GM19025 (cell line): Measurements from ENCODE around the gene MDGA2.
"Not testable (repeated sequence)": the region's sequence is repeated elsewhere in the genome, so short reads cannot be mapped to it uniquely, and the experiment has no call there.

Source experiments
- ATAC-seq: cut with Tn5 transposase; IDR thresholded peaks from one replicate; pipeline ENCODE4 v1.9.1; 2021; ENCODE audit warnings: mild to moderate bottlenecking, low read depth, moderate library complexity; ENCODE audit not compliant: unreplicated experiment

Gene MDGA2

GRCh38 chr14:47179906-47180305 is 495.5 kb downstream of the MDGA2 start:
- ATAC-seq, result no peak

GRCh38 chr14:47171896-47172295 is 503.5 kb downstream of the MDGA2 start:
- ATAC-seq, result not testable (repeated sequence)

- no peak for ATAC-seq
Measured at GRCh38 chr14:47167402-47167801, 508.0 kb downstream of the MDGA2 start.

- no peak for ATAC-seq
Measured at GRCh38 chr14:47155395-47155794, 520.0 kb downstream of the MDGA2 start.

GRCh38 chr14:47154276-47154797 is 521.1 kb downstream of the MDGA2 start:
- ATAC-seq, result no peak

GRCh38 chr14:47153746-47154145 is 521.7 kb downstream of the MDGA2 start:
- no peak for ATAC-seq

GRCh38 chr14:47150267-47150666 is 525.1 kb downstream of the MDGA2 start:
- no peak for ATAC-seq

DNA sequence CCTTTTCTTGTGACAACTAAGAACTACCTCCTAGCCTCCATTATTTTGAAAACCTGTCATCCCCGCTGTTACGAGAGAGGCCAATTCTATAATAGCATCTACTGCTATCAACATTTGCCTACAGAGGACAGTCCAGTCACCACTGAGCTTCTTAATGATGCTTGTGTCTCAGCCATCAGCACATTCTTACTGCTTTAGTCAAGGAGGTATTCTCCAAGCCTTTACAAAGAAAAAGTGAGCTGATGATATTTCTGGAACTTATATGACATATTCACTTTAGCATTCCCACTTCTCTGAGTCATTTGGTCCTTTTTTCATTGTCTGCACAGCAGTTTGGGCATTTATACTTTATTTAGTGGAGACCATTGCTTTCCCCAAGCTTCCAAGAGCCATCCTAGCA is 526.1 kb downstream of the MDGA2 start:
- no peak for ATAC-seq

- no peak for ATAC-seq
Measured at GRCh38 chr14:47148686-47149085, 526.7 kb downstream of the MDGA2 start.

DNA sequence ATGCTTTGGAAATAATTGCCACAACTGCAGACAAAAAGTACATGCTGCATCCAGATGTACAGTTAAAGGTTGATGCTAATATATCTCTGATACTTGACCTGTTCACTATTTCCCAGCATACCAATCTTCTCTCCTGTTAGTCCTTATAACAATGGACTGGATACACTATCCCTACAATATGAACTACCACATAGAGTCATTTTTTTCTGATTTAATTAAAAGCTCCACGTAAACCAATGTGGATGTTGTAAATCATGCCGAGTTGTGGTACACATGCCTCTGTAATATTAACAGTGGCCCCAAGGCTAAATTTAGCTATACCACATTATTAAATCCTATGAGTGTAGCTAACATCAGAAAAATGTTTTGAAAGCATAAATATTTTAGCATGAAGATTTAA is 554.8 kb downstream of the MDGA2 start:
- ATAC-seq, result no peak

GRCh38 chr14:47103771-47104170 is 571.6 kb downstream of the MDGA2 start:
- ATAC-seq, result no peak

DNA sequence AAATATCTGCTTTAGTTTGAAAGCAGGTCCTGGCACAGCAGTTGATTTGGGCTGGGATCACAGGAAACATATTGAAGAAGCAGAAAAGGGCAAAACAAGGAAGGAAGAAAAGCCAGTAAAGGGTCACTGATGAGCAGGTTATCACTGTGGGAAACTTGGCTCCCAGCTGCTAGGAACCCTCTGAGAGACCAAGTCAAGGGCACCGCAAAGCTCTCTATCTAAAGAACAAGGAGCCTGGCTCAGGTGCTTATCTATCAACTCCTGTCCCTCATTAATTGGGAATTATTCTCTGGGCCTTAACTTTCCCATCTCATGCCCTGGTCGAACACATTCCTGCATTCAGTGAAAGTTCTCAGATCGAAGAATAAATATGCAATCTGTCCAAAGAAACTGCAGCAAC is 572.9 kb downstream of the MDGA2 start:
- no peak for ATAC-seq

DNA sequence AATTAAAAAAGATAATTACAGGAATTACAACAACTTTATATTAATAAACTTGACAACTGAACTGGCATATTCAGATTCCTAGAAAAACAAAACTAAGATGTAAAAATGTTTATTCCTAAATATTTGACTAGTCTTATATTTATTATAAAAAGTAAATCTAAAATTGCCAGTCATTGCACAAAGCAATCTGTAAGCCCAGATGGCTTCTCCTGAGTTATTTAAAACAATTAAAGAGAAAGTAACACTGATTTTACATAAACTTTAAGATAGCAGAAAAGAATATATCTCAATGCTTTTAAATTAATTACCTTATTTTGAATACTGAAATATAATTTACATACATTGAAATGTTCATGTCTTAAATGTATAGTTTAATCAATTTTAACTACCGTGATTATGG is 589.7 kb downstream of the MDGA2 start:
- no peak for ATAC-seq

DNA sequence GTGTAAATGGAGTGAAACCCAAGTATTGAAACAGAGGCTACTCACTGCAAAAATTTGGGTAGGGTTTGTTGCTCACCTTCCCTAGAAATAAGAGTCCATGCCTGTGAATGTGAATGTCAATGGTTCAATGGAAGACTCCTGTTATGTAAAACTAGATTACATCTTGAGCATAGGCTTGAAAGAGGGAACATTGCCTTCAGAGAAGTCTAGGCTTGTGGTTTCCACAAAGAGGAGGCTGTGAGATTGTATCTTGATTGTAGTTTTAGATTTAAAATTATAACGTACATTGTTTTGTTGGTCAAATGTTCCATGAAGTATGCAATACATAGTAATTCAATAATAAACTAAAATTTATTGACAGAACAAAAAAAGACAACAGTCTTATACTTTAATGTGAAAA is 610.1 kb downstream of the MDGA2 start:
- ATAC-seq, result no peak

GRCh38 chr14:47060050-47060449 is 615.4 kb downstream of the MDGA2 start:
- no peak for ATAC-seq

DNA sequence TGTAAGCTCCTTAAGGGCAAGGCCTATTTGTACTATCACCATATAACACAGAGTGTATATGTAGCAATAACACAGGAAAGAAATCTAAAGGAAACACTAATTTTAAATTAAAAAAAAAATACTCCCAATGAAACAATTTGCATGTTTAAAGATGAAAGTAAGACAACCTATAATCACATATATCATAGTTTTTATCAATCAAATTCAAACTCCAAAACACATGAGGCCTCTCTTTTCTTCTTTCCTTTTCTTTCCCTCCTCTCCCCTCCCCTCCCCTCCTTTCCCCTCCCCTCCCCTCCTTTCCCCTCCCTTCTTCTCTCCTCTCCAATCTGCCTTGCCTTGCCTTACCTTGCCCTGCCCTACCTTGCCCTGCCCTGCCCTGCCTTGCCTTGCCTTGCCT is 618.0 kb downstream of the MDGA2 start:
- ATAC-seq, result no peak

DNA sequence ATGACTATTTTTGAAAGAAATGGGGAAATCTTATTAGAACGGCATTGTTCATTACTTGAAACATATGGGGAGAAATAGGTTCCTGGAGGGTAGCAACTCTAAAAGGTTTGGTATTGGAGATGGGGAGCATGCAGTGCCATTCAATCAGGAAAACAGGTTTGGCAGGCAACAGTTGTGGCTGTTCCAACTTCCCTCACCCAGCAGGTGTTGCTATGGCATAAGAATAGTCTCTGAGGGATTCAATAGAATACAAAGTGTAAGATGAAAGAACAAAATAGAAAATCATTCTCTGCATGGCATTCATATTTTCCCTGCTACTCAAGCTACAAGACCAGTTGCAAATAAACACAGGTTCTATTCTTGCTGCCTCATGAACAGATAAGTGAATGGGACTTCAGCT is 630.6 kb downstream of the MDGA2 start:
- no peak for ATAC-seq

- no peak for ATAC-seq
Measured at GRCh38 chr14:47040550-47040949, 634.9 kb downstream of the MDGA2 start.

DNA sequence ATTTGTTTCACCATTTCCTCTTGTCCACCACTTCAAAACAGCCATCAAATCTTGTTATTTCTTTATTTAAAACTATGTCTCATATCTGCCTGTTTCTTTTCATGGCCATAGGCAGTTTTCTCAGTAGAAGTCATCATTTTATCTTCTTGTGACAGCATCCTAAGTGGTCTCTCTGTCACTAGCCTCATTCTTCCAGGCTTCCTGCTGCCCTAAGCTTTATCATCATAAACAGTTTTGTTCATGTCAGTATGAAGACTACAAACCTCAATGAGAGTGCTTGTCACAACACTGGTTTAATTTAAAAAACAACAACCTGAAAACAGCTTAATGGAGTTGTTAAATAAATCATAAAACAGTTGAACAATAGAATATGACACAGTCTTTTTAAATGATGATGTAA is 636.1 kb downstream of the MDGA2 start:
- ATAC-seq, result no peak

- ATAC-seq, result no peak
Measured at GRCh38 chr14:47022721-47023120, 652.7 kb downstream of the MDGA2 start.

DNA sequence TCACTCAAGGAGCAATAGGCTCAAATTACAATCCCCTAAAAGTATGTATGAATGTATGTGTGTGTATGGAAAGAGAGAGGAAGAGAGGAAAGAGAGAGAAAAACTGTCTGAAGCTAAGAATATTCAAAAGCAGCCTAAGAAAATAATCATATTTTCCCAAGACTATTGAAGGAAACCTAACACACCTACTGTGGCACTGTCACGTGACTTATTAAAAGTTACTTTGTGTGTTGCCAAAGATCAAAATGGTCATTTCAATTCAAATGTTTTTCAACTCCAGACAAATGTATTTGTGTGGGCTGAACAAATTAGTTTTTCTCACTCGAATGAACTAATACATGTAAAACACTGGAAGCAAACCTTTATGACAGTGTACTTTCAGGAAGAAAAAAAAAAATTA is 654.9 kb downstream of the MDGA2 start:
- no peak for ATAC-seq

DNA sequence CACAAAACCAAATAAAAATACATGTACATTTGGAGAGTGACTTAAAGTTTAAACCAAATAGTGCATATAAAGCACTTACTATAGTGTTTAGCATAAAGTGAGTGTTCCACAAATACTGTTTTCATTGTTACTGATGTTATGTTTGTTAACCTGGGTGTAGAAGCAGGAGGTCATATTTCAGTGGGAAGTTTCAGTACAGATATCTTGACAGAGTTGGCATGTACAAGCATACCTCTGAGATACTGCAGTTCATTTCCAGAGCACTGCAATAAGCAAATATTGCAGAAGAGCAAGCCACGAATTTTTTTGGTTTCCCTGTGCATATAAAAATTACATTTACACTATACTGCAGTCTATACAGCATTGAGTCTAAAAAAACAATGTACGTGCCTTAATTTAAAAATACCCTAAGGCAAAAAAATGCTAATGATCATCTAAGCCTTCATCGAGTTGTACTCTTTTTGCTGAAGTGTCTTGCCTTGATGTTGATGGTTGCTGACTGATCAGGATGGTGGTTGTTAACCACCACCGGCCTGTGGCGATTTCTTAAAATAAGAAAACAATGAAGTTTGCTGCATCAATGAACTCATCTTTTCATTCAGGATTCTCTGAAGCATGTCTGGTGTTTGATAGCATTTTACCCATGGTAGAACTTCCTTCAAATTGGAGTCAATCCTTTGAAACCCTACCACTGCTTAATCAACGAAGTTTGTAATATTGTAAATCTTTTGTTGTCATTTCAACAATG is 662.7 kb downstream of the MDGA2 start:
- ATAC-seq, result no peak

GRCh38 chr14:47009615-47010014 is 665.8 kb downstream of the MDGA2 start:
- no peak for ATAC-seq
